MCF 10A (cell line): ENCODE results near the gene CLIC1. TPM values are rescaled to one million over a fixed set of nuclear protein-coding genes. Genes with fewer than 3 reads are reported as not detected.

Experiments used
- BruUV-seq: library from RNA; stranded (reverse); fragments of 400-500 nt; replicated peaks from 2 replicates; lab custom pipeline; 2021; lab: Mats Ljungman, UMichigan
- CTCF ChIA-PET: fragments of 300-600 bp; sonication (Branson Sonifier 250); formaldehyde crosslinking; extraction: SDS; loops from one replicate; lab custom pipeline; 2021; ENCODE audit warnings: antibody characterized with exemption, inconsistent platforms; lab: Yijun Ruan, JAX
- POLR2A ChIA-PET: fragments of 300-600, 350-650 bp; sonication (Branson Sonifier 250); formaldehyde crosslinking; extraction: SDS; loops from one replicate; lab custom pipeline; 2020; ENCODE audit warnings: antibody characterized with exemption, inconsistent platforms; lab: Yijun Ruan, JAX
- DNase-seq: peaks from one replicate; pipeline ENCODE4 v3.0.0-alpha.2; 2018; ENCODE audit not compliant: unreplicated experiment
- H3K27ac Mint-ChIP-seq: one replicate; pipeline ENCODE4 v1.8.0; 2022; ENCODE audit warnings: mild to moderate bottlenecking, low read depth, mixed read lengths; ENCODE audit not compliant: unreplicated experiment
- H3K27me3 Mint-ChIP-seq: one replicate; pipeline ENCODE4 v1.8.0; 2022; ENCODE audit warnings: mixed read lengths; ENCODE audit not compliant: insufficient read depth, unreplicated experiment
- H3K36me3 Mint-ChIP-seq: one replicate; pipeline ENCODE4 v1.8.0; 2022; ENCODE audit warnings: mild to moderate bottlenecking, moderate library complexity, mixed read lengths; ENCODE audit not compliant: insufficient read depth, unreplicated experiment
- H3K4me1 Mint-ChIP-seq: one replicate; pipeline ENCODE4 v1.8.0; 2022; ENCODE audit warnings: mixed read lengths; ENCODE audit not compliant: insufficient read depth, unreplicated experiment
- H3K4me3 Mint-ChIP-seq: one replicate; pipeline ENCODE4 v1.8.0; 2022; ENCODE audit warnings: mild to moderate bottlenecking, moderate library complexity, mixed read lengths; ENCODE audit not compliant: unreplicated experiment
- H3K9me3 Mint-ChIP-seq: one replicate; pipeline ENCODE4 v1.8.0; 2022; ENCODE audit warnings: mixed read lengths; ENCODE audit not compliant: unreplicated experiment
- CTCF ChIP-seq: fragments of 200-600 bp; IDR thresholded peaks from one replicate; pipeline ENCODE4 v1.8.0; 2022; ENCODE audit warnings: antibody characterized with exemption, mild to moderate bottlenecking; ENCODE audit not compliant: unreplicated experiment
- intact Hi-C: fragments of 100-400 bp; cut with micrococcal nuclease; formaldehyde crosslinking; loops from 2 replicates; pipeline ENCODE4 v1.14.1; 2022
- total RNA-seq: library from RNA; stranded (reverse); gene quantifications from 2 replicates; pipeline ENCODE4 v1.2.3, GENCODE V29; 2022

Gene CLIC1
- total RNA-seq, 1 experiment from 2014 or later: 511 TPM

GRCh38 chr6:31700740-31701401 lies 35.5 kb downstream of the CLIC1 start:
- ChIA-PET POLR2A (interaction anchor here (0.7 to 2.8 kb wide), 2 partner anchors 9 to 106 kb away, joined by 3 to 19 read pairs; partner anchors contain the start of gene LSM2), CTCF (interaction anchor here (0.6 kb wide), 1 partner anchor 238 kb away, joined by 4 read pairs; no protein-coding TSS in a partner anchor)
- intact Hi-C loops: no loop called here
- no peak for TF ChIP-seq CTCF
- peak overlapping the region; percentile 95 for H3K4me3 Mint-ChIP-seq
- no peak overlapping the region for H3K27ac Mint-ChIP-seq
- peaks cover 38% of the 10 kb centered on the region for H3K36me3 Mint-ChIP-seq
- no TSS peak for BruUV-seq
- no peak for DNase-seq
- H3K9me3 Mint-ChIP-seq: no peaks in the 10 kb centered on the region
- H3K27me3 Mint-ChIP-seq: no peaks in the 10 kb centered on the region
- H3K4me1 Mint-ChIP-seq: peaks cover 5% of the 10 kb centered on the region

- Mint-ChIP-seq H3K27me3 (no peaks in the 10 kb centered on the region), H3K4me1 (no peaks in the 10 kb centered on the region), H3K27ac (no peak overlapping the region), H3K9me3 (no peaks in the 10 kb centered on the region), H3K4me3 (no peak overlapping the region), H3K36me3 (peaks cover 63% of the 10 kb centered on the region)
- ChIA-PET POLR2A (interaction anchor here (1.3 kb wide), 1 partner anchor 32 kb away, joined by 3 read pairs; the partner anchor contains the start of gene CSNK2B), CTCF (no interaction called here)
- no TSS peak for BruUV-seq
- no peak for DNase-seq
- no peak for TF ChIP-seq CTCF
- intact Hi-C loops: no loop called here
Observed at GRCh38 chr6:31697555-31697954, 38.8 kb downstream of the CLIC1 start.

- ChIA-PET POLR2A (interaction anchor here (0.6 to 3.4 kb wide), 4 partner anchors 9 to 144 kb away, joined by 3 to 19 read pairs (median 4); partner anchors contain the start of gene ABHD16A), CTCF (interaction anchor here (1.1 kb wide), 1 partner anchor 147 kb away, joined by 3 read pairs; the partner anchor contains the start of gene ATP6V1G2)
- H3K27me3 Mint-ChIP-seq: no peaks in the 10 kb centered on the region
- no peaks in the 10 kb centered on the region for H3K9me3 Mint-ChIP-seq
- H3K4me1 Mint-ChIP-seq: peaks cover 6% of the 10 kb centered on the region
- peaks cover 65% of the 10 kb centered on the region for H3K36me3 Mint-ChIP-seq
- DNase-seq: no peak
- intact Hi-C loops: no loop called here
- no peak for TF ChIP-seq CTCF
- no peak overlapping the region for H3K27ac Mint-ChIP-seq
- no peak overlapping the region for H3K4me3 Mint-ChIP-seq
- BruUV-seq: no TSS peak
Observed at GRCh38 chr6:31693535-31693934, 42.8 kb downstream of the CLIC1 start.

GRCh38 chr6:31692886-31693285 lies 43.4 kb downstream of the CLIC1 start:
- TF ChIP-seq CTCF: no peak
- no TSS peak for BruUV-seq
- H3K9me3 Mint-ChIP-seq: no peaks in the 10 kb centered on the region
- peaks cover 61% of the 10 kb centered on the region for H3K36me3 Mint-ChIP-seq
- DNase-seq: no peak
- H3K4me3 Mint-ChIP-seq: no peak overlapping the region
- H3K27ac Mint-ChIP-seq: no peak overlapping the region
- CTCF ChIA-PET: interaction anchor here (0.7 kb wide), 2 partner anchors 166 to 1251 kb away, joined by 3 read pairs; no protein-coding TSS in a partner anchor
- H3K4me1 Mint-ChIP-seq: peaks cover 6% of the 10 kb centered on the region
- no peaks in the 10 kb centered on the region for H3K27me3 Mint-ChIP-seq
- intact Hi-C loops: no loop called here
- POLR2A ChIA-PET: interaction anchor here (1.1 to 3.4 kb wide), 2 partner anchors 9 to 19 kb away, joined by 3 to 19 read pairs; partner anchors contain the start of gene ABHD16A
